ENCODE data around the gene INTS1.

Gene INTS1

GRCh38 chr7:1438208-1438607, 66.0 kb downstream of the INTS1 start:
- WGBS (ENCODE audit: extremely low coverage, insufficient coverage, low lambda C conversion rate): no CpG with 5 or more reads among the region's 10 CpGs
- no peaks in the 10 kb centered on the region for H3K36me3 ChIP-seq (ENCODE audit: control insufficient read depth, insufficient read depth, low read length)
- H2BK120ac ChIP-seq (ENCODE audit: low read depth, low read length): no peak overlapping the region
- DNase-seq: no peak
- no peak overlapping the region for H4K8ac ChIP-seq (ENCODE audit: low read depth, low read length)
- no peaks in the 10 kb centered on the region for H3K79me1 ChIP-seq (ENCODE audit: low read length)
- H2AK5ac ChIP-seq (ENCODE audit: low read length): no peak overlapping the region
- H2BK5ac ChIP-seq (ENCODE audit: low read length): no peak overlapping the region
- H3K4me3 ChIP-seq (ENCODE audit: low read length): no peak overlapping the region
- H3K9ac ChIP-seq (ENCODE audit: low read length): no peak overlapping the region
- H3K23ac ChIP-seq (ENCODE audit: low read length): no peak overlapping the region
- H3K4me1 ChIP-seq (ENCODE audit: control insufficient read depth, low read depth, low read length): no peaks in the 10 kb centered on the region
- no peak overlapping the region for H3K27ac ChIP-seq (ENCODE audit: low read depth, low read length)
- no peak overlapping the region for H4K5ac ChIP-seq (ENCODE audit: low read length)
- no peaks in the 10 kb centered on the region for H3K27me3 ChIP-seq (ENCODE audit: insufficient read depth, low read length, poor library complexity)
- H3K4ac ChIP-seq (ENCODE audit: low read depth, low read length): no peak overlapping the region
- no peak overlapping the region for H2BK15ac ChIP-seq (replicated peaks; ENCODE audit: low read depth)
- no peak overlapping the region for H3K56ac ChIP-seq (ENCODE audit: low read length)
- H3K79me2 ChIP-seq (ENCODE audit: control insufficient read depth, insufficient read depth, low read length): no peaks in the 10 kb centered on the region
- H3K18ac ChIP-seq (ENCODE audit: low read length): no peak overlapping the region
- no peak overlapping the region for H3K4me2 ChIP-seq (ENCODE audit: low read length)

- H2AK5ac ChIP-seq (ENCODE audit: low read length): no peak overlapping the region
- no peak overlapping the region for H3K4ac ChIP-seq (ENCODE audit: low read depth, low read length)
- no peak overlapping the region for H3K4me2 ChIP-seq (ENCODE audit: low read length)
- H3K4me1 ChIP-seq (ENCODE audit: control insufficient read depth, low read depth, low read length): no peaks in the 10 kb centered on the region
- no peak overlapping the region for H3K18ac ChIP-seq (ENCODE audit: low read length)
- no peak overlapping the region for H4K5ac ChIP-seq (ENCODE audit: low read length)
- H2BK5ac ChIP-seq (ENCODE audit: low read length): no peak overlapping the region
- no peak overlapping the region for H3K9ac ChIP-seq (ENCODE audit: low read length)
- H3K4me3 ChIP-seq (ENCODE audit: low read length): no peak overlapping the region
- no peak overlapping the region for H2BK120ac ChIP-seq (ENCODE audit: low read depth, low read length)
- H2BK15ac ChIP-seq (replicated peaks; ENCODE audit: low read depth): no peak overlapping the region
- H3K79me2 ChIP-seq (ENCODE audit: control insufficient read depth, insufficient read depth, low read length): no peaks in the 10 kb centered on the region
- no peak overlapping the region for H3K23ac ChIP-seq (ENCODE audit: low read length)
- no peaks in the 10 kb centered on the region for H3K36me3 ChIP-seq (ENCODE audit: control insufficient read depth, insufficient read depth, low read length)
- H3K56ac ChIP-seq (ENCODE audit: low read length): no peak overlapping the region
- no peak overlapping the region for H4K8ac ChIP-seq (ENCODE audit: low read depth, low read length)
- WGBS (ENCODE audit: extremely low coverage, insufficient coverage, low lambda C conversion rate): no CpG with 5 or more reads among the region's 43 CpGs
- no peaks in the 10 kb centered on the region for H3K79me1 ChIP-seq (ENCODE audit: low read length)
- no peaks in the 10 kb centered on the region for H3K27me3 ChIP-seq (ENCODE audit: insufficient read depth, low read length, poor library complexity)
- no peak overlapping the region for H3K27ac ChIP-seq (ENCODE audit: low read depth, low read length)
- no peak for DNase-seq
These were observed 66.9 kb downstream of the INTS1 start for GRCh38 chr7:1437155-1437880.

GRCh38 chr7:1436608-1437007, 67.6 kb downstream of the INTS1 start:
- Histone ChIP-seq H3K79me1 (ENCODE audit: low read length) (no peaks in the 10 kb centered on the region), H3K27me3 (ENCODE audit: insufficient read depth, low read length, poor library complexity) (no peaks in the 10 kb centered on the region), H3K18ac (ENCODE audit: low read length) (no peak overlapping the region), H4K8ac (ENCODE audit: low read depth, low read length) (no peak overlapping the region), H2AK5ac (ENCODE audit: low read length) (no peak overlapping the region), H3K4me1 (ENCODE audit: control insufficient read depth, low read depth, low read length) (no peaks in the 10 kb centered on the region), H3K56ac (ENCODE audit: low read length) (no peak overlapping the region), H3K23ac (ENCODE audit: low read length) (no peak overlapping the region), H3K27ac (ENCODE audit: low read depth, low read length) (no peak overlapping the region), H3K79me2 (ENCODE audit: control insufficient read depth, insufficient read depth, low read length) (no peaks in the 10 kb centered on the region), H2BK5ac (ENCODE audit: low read length) (no peak overlapping the region), H3K4ac (ENCODE audit: low read depth, low read length) (no peak overlapping the region), H3K9ac (ENCODE audit: low read length) (no peak overlapping the region), H4K5ac (ENCODE audit: low read length) (no peak overlapping the region), H3K36me3 (ENCODE audit: control insufficient read depth, insufficient read depth, low read length) (no peaks in the 10 kb centered on the region), H3K4me2 (ENCODE audit: low read length) (no peak overlapping the region), H2BK15ac (replicated peaks; ENCODE audit: low read depth) (no peak overlapping the region), H2BK120ac (ENCODE audit: low read depth, low read length) (no peak overlapping the region), H3K4me3 (ENCODE audit: low read length) (no peak overlapping the region)
- WGBS (ENCODE audit: extremely low coverage, insufficient coverage, low lambda C conversion rate): no CpG with 5 or more reads among the region's 20 CpGs
- DNase-seq: no peak

GRCh38 chr7:1434891-1435670, 69.1 kb downstream of the INTS1 start:
- Histone ChIP-seq H3K4me2 (ENCODE audit: low read length) (no peak overlapping the region), H3K9ac (ENCODE audit: low read length) (no peak overlapping the region), H3K79me1 (ENCODE audit: low read length) (no peaks in the 10 kb centered on the region), H4K8ac (ENCODE audit: low read depth, low read length) (no peak overlapping the region), H4K5ac (ENCODE audit: low read length) (no peak overlapping the region), H2BK5ac (ENCODE audit: low read length) (no peak overlapping the region), H3K79me2 (ENCODE audit: control insufficient read depth, insufficient read depth, low read length) (no peaks in the 10 kb centered on the region), H3K56ac (ENCODE audit: low read length) (no peak overlapping the region), H3K4me1 (ENCODE audit: control insufficient read depth, low read depth, low read length) (no peaks in the 10 kb centered on the region), H3K23ac (ENCODE audit: low read length) (no peak overlapping the region), H3K4me3 (ENCODE audit: low read length) (no peak overlapping the region), H3K27me3 (ENCODE audit: insufficient read depth, low read length, poor library complexity) (no peaks in the 10 kb centered on the region), H2AK5ac (ENCODE audit: low read length) (no peak overlapping the region), H2BK120ac (ENCODE audit: low read depth, low read length) (no peak overlapping the region), H3K4ac (ENCODE audit: low read depth, low read length) (no peak overlapping the region), H2BK15ac (replicated peaks; ENCODE audit: low read depth) (no peak overlapping the region), H3K27ac (ENCODE audit: low read depth, low read length) (no peak overlapping the region), H3K36me3 (ENCODE audit: control insufficient read depth, insufficient read depth, low read length) (no peaks in the 10 kb centered on the region), H3K18ac (ENCODE audit: low read length) (no peak overlapping the region)
- WGBS (ENCODE audit: extremely low coverage, insufficient coverage, low lambda C conversion rate): no CpG with 5 or more reads among the region's 22 CpGs
- DNase-seq: no peak

GRCh38 chr7:1434165-1434718, 69.9 kb downstream of the INTS1 start:
- Histone ChIP-seq H2BK5ac (ENCODE audit: low read length) (no peak overlapping the region), H2AK5ac (ENCODE audit: low read length) (no peak overlapping the region), H3K56ac (ENCODE audit: low read length) (no peak overlapping the region), H3K36me3 (ENCODE audit: control insufficient read depth, insufficient read depth, low read length) (no peaks in the 10 kb centered on the region), H3K79me2 (ENCODE audit: control insufficient read depth, insufficient read depth, low read length) (no peaks in the 10 kb centered on the region), H3K27me3 (ENCODE audit: insufficient read depth, low read length, poor library complexity) (no peaks in the 10 kb centered on the region), H3K4me2 (ENCODE audit: low read length) (no peak overlapping the region), H3K23ac (ENCODE audit: low read length) (no peak overlapping the region), H3K79me1 (ENCODE audit: low read length) (no peaks in the 10 kb centered on the region), H3K4me3 (ENCODE audit: low read length) (no peak overlapping the region), H2BK120ac (ENCODE audit: low read depth, low read length) (no peak overlapping the region), H3K4me1 (ENCODE audit: control insufficient read depth, low read depth, low read length) (no peaks in the 10 kb centered on the region), H2BK15ac (replicated peaks; ENCODE audit: low read depth) (no peak overlapping the region), H4K8ac (ENCODE audit: low read depth, low read length) (no peak overlapping the region), H3K27ac (ENCODE audit: low read depth, low read length) (no peak overlapping the region), H3K9ac (ENCODE audit: low read length) (no peak overlapping the region), H3K18ac (ENCODE audit: low read length) (no peak overlapping the region), H4K5ac (ENCODE audit: low read length) (no peak overlapping the region), H3K4ac (ENCODE audit: low read depth, low read length) (no peak overlapping the region)
- no CpG with 5 or more reads among the region's 35 CpGs for WGBS (ENCODE audit: extremely low coverage, insufficient coverage, low lambda C conversion rate)
- no peak for DNase-seq
